ENCODE data around the gene SLC38A6.

The SLC38A6 gene

GRCh38 chr14:60951776-60952435 lies 29.1 kb upstream of the SLC38A6 start:
- Histone ChIP-seq H3K9me3 (ENCODE audit: insufficient read depth, low read length, severe bottlenecking) (peaks cover 4% of the 10 kb centered on the region), H3K27ac (ENCODE audit: low read length) (no peak overlapping the region), H3K9ac (ENCODE audit: low read depth, low read length) (no peak overlapping the region), H3K27me3 (ENCODE audit: insufficient read depth, low read length, poor library complexity) (no peaks in the 10 kb centered on the region), H3K4me2 (ENCODE audit: insufficient read depth, low read length) (no peak overlapping the region), H3K79me2 (ENCODE audit: insufficient read depth, low read length) (no peaks in the 10 kb centered on the region), H3K4me1 (ENCODE audit: insufficient read depth, low read length) (no peaks in the 10 kb centered on the region), H4K20me1 (ENCODE audit: insufficient read depth, low read length) (no peaks in the 10 kb centered on the region), H2AFZ (ENCODE audit: low read depth, low read length) (no peak overlapping the region), H3K36me3 (ENCODE audit: insufficient read depth, low read length) (no peaks in the 10 kb centered on the region), H3K4me3 (ENCODE audit: low read depth in 1 of 2, low read length in 2 of 2) (no peak overlapping the region)
- TF ChIP-seq EZH2 (IDR thresholded peaks at IDR 0.05; ENCODE audit: borderline replicate concordance, low read depth, low read length, severe bottlenecking) (no peak), CTCF (IDR thresholded peaks at IDR 0.05; ENCODE audit: borderline replicate concordance, extremely low read depth, low read length, poor library complexity, severe bottlenecking) (no peak)
- no peak for ATAC-seq (ENCODE audit: insufficient read depth, low read depth)
- no peak for DNase-seq

GRCh38 chr14:60956202-60956601 lies 24.8 kb upstream of the SLC38A6 start:
- Histone ChIP-seq H2AFZ (ENCODE audit: low read depth, low read length) (no peak overlapping the region), H3K9ac (ENCODE audit: low read depth, low read length) (no peak overlapping the region), H3K36me3 (ENCODE audit: insufficient read depth, low read length) (peaks cover 3% of the 10 kb centered on the region; the same call in 1 of the 2 replicates), H3K9me3 (ENCODE audit: insufficient read depth, low read length, severe bottlenecking) (peaks cover 17% of the 10 kb centered on the region), H3K27ac (ENCODE audit: low read length) (no peak overlapping the region), H3K4me2 (ENCODE audit: insufficient read depth, low read length) (no peak overlapping the region), H4K20me1 (ENCODE audit: insufficient read depth, low read length) (no peaks in the 10 kb centered on the region), H3K4me1 (ENCODE audit: insufficient read depth, low read length) (no peaks in the 10 kb centered on the region), H3K4me3 (ENCODE audit: low read depth in 1 of 2, low read length in 2 of 2) (no peak overlapping the region), H3K79me2 (ENCODE audit: insufficient read depth, low read length) (no peaks in the 10 kb centered on the region), H3K27me3 (ENCODE audit: insufficient read depth, low read length, poor library complexity) (no peaks in the 10 kb centered on the region)
- TF ChIP-seq CTCF (IDR thresholded peaks at IDR 0.05; ENCODE audit: borderline replicate concordance, extremely low read depth, low read length, poor library complexity, severe bottlenecking), result no peak
- TF ChIP-seq EZH2 (IDR thresholded peaks at IDR 0.05; ENCODE audit: borderline replicate concordance, low read depth, low read length, severe bottlenecking), result no peak
- DNase-seq (no peak), ATAC-seq (ENCODE audit: insufficient read depth, low read depth) (no peak)

GRCh38 chr14:60956632-60957031 lies 24.4 kb upstream of the SLC38A6 start:
- DNase-seq (no peak), ATAC-seq (ENCODE audit: insufficient read depth, low read depth) (no peak)
- Histone ChIP-seq H2AFZ (ENCODE audit: low read depth, low read length) (no peak overlapping the region), H3K9ac (ENCODE audit: low read depth, low read length) (no peak overlapping the region), H3K36me3 (ENCODE audit: insufficient read depth, low read length) (peaks cover 3% of the 10 kb centered on the region; the same call in 1 of the 2 replicates), H4K20me1 (ENCODE audit: insufficient read depth, low read length) (no peaks in the 10 kb centered on the region), H3K4me3 (ENCODE audit: low read depth in 1 of 2, low read length in 2 of 2) (no peak overlapping the region), H3K4me1 (ENCODE audit: insufficient read depth, low read length) (no peaks in the 10 kb centered on the region), H3K27ac (ENCODE audit: low read length) (no peak overlapping the region), H3K79me2 (ENCODE audit: insufficient read depth, low read length) (no peaks in the 10 kb centered on the region), H3K4me2 (ENCODE audit: insufficient read depth, low read length) (no peak overlapping the region), H3K9me3 (ENCODE audit: insufficient read depth, low read length, severe bottlenecking) (peaks cover 17% of the 10 kb centered on the region), H3K27me3 (ENCODE audit: insufficient read depth, low read length, poor library complexity) (no peaks in the 10 kb centered on the region)
- TF ChIP-seq CTCF (IDR thresholded peaks at IDR 0.05; ENCODE audit: borderline replicate concordance, extremely low read depth, low read length, poor library complexity, severe bottlenecking) (no peak), EZH2 (IDR thresholded peaks at IDR 0.05; ENCODE audit: borderline replicate concordance, low read depth, low read length, severe bottlenecking) (no peak)
